Kidney (tissue), 14 donors: Measurements from ENCODE around the gene ADARB2. TPM values are rescaled to one million over a fixed set of nuclear protein-coding genes. Genes with fewer than 3 reads are reported as not detected.
A peak's percentile ranks its signal among the peaks of the same experiment; 100 is the strongest.

ENCODE experiments used
- DNase-seq, 5 donors: peaks; one replicate each; pipeline ENCODE4 v3.0.0-alpha.2; 2013 to 2020
- FAIRE-seq: peaks from 2 replicates; lab custom pipeline; 2012; peaks lifted over from hg19 to GRCh38; lab: Jason Lieb, UNC
- H3K27ac ChIP-seq, 2 donors: one replicate each; pipeline ENCODE4 v1.7.0; 2013; ENCODE audit warnings: low read depth in 2 of 2, low read length in 2 of 2, inconsistent platforms in 1 of 2
- H3K27me3 ChIP-seq: one replicate; pipeline ENCODE4 v1.7.1; 2013; ENCODE audit warnings: low read length, inconsistent platforms; ENCODE audit not compliant: control insufficient read depth, insufficient read depth
- H3K36me3 ChIP-seq, 3 donors: one replicate each; pipeline versions ENCODE4 v1.7.0 to v1.7.1; 2013; ENCODE audit warnings: low read length in 3 of 3, control low read depth in 1 of 3, inconsistent platforms in 1 of 3; ENCODE audit not compliant: insufficient read depth in 3 of 3, control insufficient read depth in 2 of 3
- H3K4me1 ChIP-seq, 3 donors: one replicate each; pipeline versions ENCODE4 v1.7.0 to v1.7.1; 2013; ENCODE audit warnings: low read length in 3 of 3, inconsistent platforms in 1 of 3, low read depth in 1 of 3; ENCODE audit not compliant: control insufficient read depth in 2 of 3, insufficient read depth in 2 of 3
- H3K4me3 ChIP-seq, 3 donors: one replicate each; pipeline versions ENCODE4 v1.7.0 to v1.8.1; 2013; ENCODE audit warnings: low read length in 3 of 3, control low read depth in 1 of 3, inconsistent platforms in 1 of 3
- H3K9ac ChIP-seq, 3 donors: one replicate each; pipeline versions ENCODE4 v1.7.0 to v1.7.1; 2013; ENCODE audit warnings: low read length in 3 of 3, control low read depth in 1 of 3, inconsistent platforms in 1 of 3
- H3K9me3 ChIP-seq, 3 donors: one replicate each; pipeline versions ENCODE4 v1.7.0 to v1.7.1; 2013; ENCODE audit warnings: low read length in 3 of 3, control low read depth in 1 of 3, inconsistent platforms in 1 of 3; ENCODE audit not compliant: control insufficient read depth in 2 of 3, insufficient read depth in 1 of 3
- intact Hi-C: fragments of 100-400 bp; cut with DNase I; formaldehyde crosslinking; loops from one replicate; pipeline ENCODE4 v1.11.1; 2022
- polyA plus RNA-seq: library from polyadenylated mRNA; stranded (reverse); fragments of 350-450 nt; fragmentation: Illumina TruSeq; extraction: RNeasy Lipid Tissue Mini Kit (QIAGEN cat#74804); gene quantifications from one replicate; pipeline ENCODE4 v1.2.3, GENCODE V29; 2014; ENCODE audit warnings: low read depth, low replicate concordance; ENCODE audit not compliant: insufficient read depth
- total RNA-seq: library from RNA; stranded (reverse); fragmentation: NEBNext Ultra II Directional; extraction: Animal tissue kit (Norgen Biotek cat#: 25700); gene quantifications from one replicate; pipeline ENCODE4 v1.2.1, GENCODE V29; 2021
- TF ChIP-seq, protein P1 (sequence below): IDR thresholded peaks from 3 replicates; pipeline ENCODE4 v1.5.1; 2012; ENCODE audit warnings: mild to moderate bottlenecking, moderate library complexity, borderline replicate concordance; ENCODE audit not compliant: insufficient read depth; ENCODE audit errors: extremely low read depth
- donor health status: control.
- donor health status: control.
- donor health status: control.
- donor health status: control.
- donor health status: control.
- donor health status: DM: yes; HTN: yes; CAD: no.
- donor health status: Normal renal cell carcinoma (clear cell type).

Gene ADARB2
- total and polyA plus RNA-seq, 2 donors from 2014 or later: 1.0 to 1.3 TPM

DNA sequence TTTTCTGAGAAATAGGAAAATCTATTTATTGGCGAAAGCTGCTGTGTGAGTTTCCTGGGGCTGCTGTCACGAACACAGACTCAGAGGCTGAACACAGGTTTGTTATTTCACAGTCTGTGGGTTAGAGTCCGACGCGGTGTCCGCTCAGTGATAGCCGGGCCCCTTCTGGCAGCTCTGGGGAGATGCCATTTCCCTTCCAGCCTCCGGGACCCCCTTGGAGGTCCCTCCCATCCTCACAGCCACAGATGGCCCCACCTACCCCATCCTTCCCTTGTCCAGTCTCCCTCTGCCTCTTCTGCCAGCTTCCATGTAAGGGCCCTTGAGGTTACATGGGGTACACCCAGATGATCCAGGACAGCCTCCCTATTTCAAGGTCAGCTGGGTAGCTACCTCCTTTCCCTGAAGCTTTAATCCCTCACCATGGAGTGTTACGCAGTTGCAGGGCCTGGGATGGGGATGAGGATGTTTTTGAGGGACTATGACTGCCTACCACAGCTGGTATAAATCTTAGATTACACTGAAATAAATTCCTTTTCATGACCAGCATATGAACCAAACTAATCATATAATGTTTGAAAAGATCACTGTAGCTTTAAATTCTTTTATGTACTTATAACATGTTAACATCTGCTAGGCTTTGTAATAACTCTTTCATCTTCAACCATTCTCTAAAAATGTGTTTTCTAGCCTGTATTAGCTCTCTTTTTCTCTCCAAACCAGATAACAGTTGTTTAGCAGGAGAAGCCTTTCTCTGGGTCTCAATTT lies 582.6 kb downstream of the ADARB2 start:
- Histone ChIP-seq H3K27me3 (no peaks in the 10 kb centered on the region), H3K9me3 (no peaks in the 10 kb centered on the region), H3K4me3 (no peak overlapping the region), H3K27ac (no peak overlapping the region), H3K4me1 (peaks cover 0 to 8% (median 0%) of the 10 kb centered on the region in 3 donors), H3K9ac (no peak overlapping the region), H3K36me3 (no peaks in the 10 kb centered on the region)
- FAIRE-seq (no peak), DNase-seq (peak in 3 of 5 donors; percentile 30 to 64 (median 41))
- TF ChIP-seq, protein P1, sequence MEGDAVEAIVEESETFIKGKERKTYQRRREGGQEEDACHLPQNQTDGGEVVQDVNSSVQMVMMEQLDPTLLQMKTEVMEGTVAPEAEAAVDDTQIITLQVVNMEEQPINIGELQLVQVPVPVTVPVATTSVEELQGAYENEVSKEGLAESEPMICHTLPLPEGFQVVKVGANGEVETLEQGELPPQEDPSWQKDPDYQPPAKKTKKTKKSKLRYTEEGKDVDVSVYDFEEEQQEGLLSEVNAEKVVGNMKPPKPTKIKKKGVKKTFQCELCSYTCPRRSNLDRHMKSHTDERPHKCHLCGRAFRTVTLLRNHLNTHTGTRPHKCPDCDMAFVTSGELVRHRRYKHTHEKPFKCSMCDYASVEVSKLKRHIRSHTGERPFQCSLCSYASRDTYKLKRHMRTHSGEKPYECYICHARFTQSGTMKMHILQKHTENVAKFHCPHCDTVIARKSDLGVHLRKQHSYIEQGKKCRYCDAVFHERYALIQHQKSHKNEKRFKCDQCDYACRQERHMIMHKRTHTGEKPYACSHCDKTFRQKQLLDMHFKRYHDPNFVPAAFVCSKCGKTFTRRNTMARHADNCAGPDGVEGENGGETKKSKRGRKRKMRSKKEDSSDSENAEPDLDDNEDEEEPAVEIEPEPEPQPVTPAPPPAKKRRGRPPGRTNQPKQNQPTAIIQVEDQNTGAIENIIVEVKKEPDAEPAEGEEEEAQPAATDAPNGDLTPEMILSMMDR: no peak
- intact Hi-C loops: no loop called here

DNA sequence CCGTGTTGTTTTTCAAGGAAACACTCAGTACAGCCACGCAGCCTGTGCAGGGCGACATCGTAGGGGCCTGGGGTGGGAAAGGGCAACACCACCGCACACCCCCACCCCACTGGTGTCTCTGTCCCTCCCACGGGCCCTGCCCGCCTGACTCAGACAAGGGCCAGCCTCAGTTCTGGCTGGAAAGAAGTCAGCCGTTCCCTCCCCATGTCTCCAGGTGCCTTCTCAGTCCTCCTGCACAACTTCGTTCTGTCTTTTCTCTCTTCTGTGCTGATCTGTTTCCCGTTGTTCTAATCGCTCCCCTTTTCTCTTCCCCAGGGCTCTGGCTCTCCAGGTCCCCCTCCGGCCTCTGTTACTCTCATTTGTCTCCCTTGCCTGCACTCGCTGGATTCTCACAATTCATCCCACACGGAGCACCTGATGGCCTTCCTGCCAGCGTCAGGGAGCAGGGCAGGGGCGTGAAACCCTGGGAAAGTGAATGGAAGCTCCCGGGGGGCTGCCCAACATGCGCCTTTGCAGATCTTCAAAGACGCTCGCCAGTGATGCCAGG lies 583.4 kb downstream of the ADARB2 start:
- no peak overlapping the region for H3K27ac ChIP-seq
- H3K9me3 ChIP-seq: no peaks in the 10 kb centered on the region
- H3K27me3 ChIP-seq: no peaks in the 10 kb centered on the region
- no peak overlapping the region for H3K9ac ChIP-seq
- DNase-seq: peak in 2 of 5 donors; percentile 25 to 29
- TF ChIP-seq, protein P1: no peak
- FAIRE-seq: no peak
- H3K4me3 ChIP-seq: no peak overlapping the region
- peaks cover 0 to 8% (median 0%) of the 10 kb centered on the region in 3 donors for H3K4me1 ChIP-seq
- intact Hi-C loops: no loop called here
- no peaks in the 10 kb centered on the region for H3K36me3 ChIP-seq

DNA sequence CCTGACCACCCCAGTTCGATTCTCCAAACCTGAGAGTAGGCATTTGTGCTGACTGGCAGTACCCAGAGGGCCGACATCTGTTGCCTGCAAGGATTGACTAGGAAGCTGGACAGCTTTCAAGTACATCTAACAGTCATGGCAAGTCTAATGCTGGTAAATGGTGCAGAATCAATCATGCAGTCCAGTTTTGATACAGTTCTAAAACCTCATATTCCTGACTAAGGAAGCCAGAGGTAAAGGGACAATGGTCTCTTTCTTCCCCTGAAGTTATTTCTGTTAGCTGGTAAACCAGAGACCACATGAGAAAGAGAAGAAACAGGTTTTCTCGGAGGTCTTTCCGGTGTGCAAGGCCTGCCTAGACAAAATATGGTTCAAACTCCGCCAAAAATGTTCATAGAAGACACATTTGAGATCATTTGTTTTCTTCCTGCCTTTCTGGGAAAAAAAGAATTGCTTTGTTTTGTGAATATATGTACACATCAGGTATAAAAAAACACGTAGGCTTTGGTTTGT lies 584.0 kb downstream of the ADARB2 start:
- DNase-seq (no peak), FAIRE-seq (no peak)
- H3K4me3 ChIP-seq: no peak overlapping the region
- no peaks in the 10 kb centered on the region for H3K36me3 ChIP-seq
- no peaks in the 10 kb centered on the region for H3K9me3 ChIP-seq
- no peak overlapping the region for H3K27ac ChIP-seq
- H3K9ac ChIP-seq: no peak overlapping the region
- peaks cover 0 to 8% (median 0%) of the 10 kb centered on the region in 3 donors for H3K4me1 ChIP-seq
- no peaks in the 10 kb centered on the region for H3K27me3 ChIP-seq
- intact Hi-C loops: no loop called here
- TF ChIP-seq, protein P1: no peak
